Stimulated activated naive CD8-positive, alpha-beta T cell treated with anti-CD3 and anti-CD28 coated beads, Interleukin-15, amount 100 ng/mL, for 72 hours (primary cell): ENCODE measurements around the gene ITGA2.

Experiments used
- ATAC-seq: fragments of 150-1000 bp; cut with Tn5 transposase; 2 replicates; pipeline ENCODE4 v1.10.0; 2021; ENCODE audit warnings: mild to moderate bottlenecking, moderate library complexity
- DNase-seq, 2 donors: peaks; one replicate each; pipeline ENCODE4 v3.0.0; 2021 to 2022
- H3K27ac Mint-ChIP-seq, 2 donors: one replicate each; pipeline ENCODE4 v1.8.0; 2022; ENCODE audit warnings: mild to moderate bottlenecking in 2 of 2, mixed read lengths in 2 of 2, moderate library complexity in 2 of 2
- H3K27me3 Mint-ChIP-seq: one replicate; pipeline ENCODE4 v1.8.0; 2022; ENCODE audit warnings: mixed read lengths
- H3K4me1 Mint-ChIP-seq: one replicate; pipeline ENCODE4 v1.8.0; 2022; ENCODE audit warnings: mild to moderate bottlenecking, mixed read lengths
- H3K4me3 Mint-ChIP-seq, 2 donors: one replicate each; pipeline ENCODE4 v1.8.0; 2022; ENCODE audit warnings: mild to moderate bottlenecking in 2 of 2, mixed read lengths in 2 of 2, moderate library complexity in 1 of 2
- H3K9me3 Mint-ChIP-seq, 2 donors: one replicate each; pipeline ENCODE4 v1.8.0; 2022; ENCODE audit warnings: mixed read lengths in 2 of 2

ITGA2 gene

GRCh38 chr5:53048248-53048647, 59.1 kb downstream of the ITGA2 start:
- DNase-seq (no peak), ATAC-seq (peak; percentile 26)
- Mint-ChIP-seq H3K4me1 (peaks cover 32% of the 10 kb centered on the region), H3K4me3 (no peak overlapping the region), H3K9me3 (no peaks in the 10 kb centered on the region), H3K27me3 (peaks cover 30% of the 10 kb centered on the region), H3K27ac (no peak overlapping the region)

GRCh38 chr5:53052499-53052898, 63.3 kb downstream of the ITGA2 start:
- Mint-ChIP-seq H3K27me3 (peaks cover 24% of the 10 kb centered on the region), H3K9me3 (no peaks in the 10 kb centered on the region), H3K27ac (no peak overlapping the region), H3K4me1 (peaks cover 8% of the 10 kb centered on the region), H3K4me3 (no peak overlapping the region)
- DNase-seq, result no peak
- ATAC-seq, result no peak

GRCh38 chr5:53053364-53053763, 64.2 kb downstream of the ITGA2 start:
- no peak overlapping the region for H3K4me3 Mint-ChIP-seq
- H3K27me3 Mint-ChIP-seq, result peaks cover 25% of the 10 kb centered on the region
- no peaks in the 10 kb centered on the region for H3K9me3 Mint-ChIP-seq
- ATAC-seq, result no peak
- no peak overlapping the region for H3K27ac Mint-ChIP-seq
- H3K4me1 Mint-ChIP-seq, result peaks cover under 1% of the 10 kb centered on the region
- no peak for DNase-seq

GRCh38 chr5:53055365-53055764, 66.2 kb downstream of the ITGA2 start:
- Mint-ChIP-seq H3K4me3 (no peak overlapping the region), H3K27me3 (peaks cover 34% of the 10 kb centered on the region), H3K27ac (no peak overlapping the region), H3K9me3 (no peaks in the 10 kb centered on the region), H3K4me1 (no peaks in the 10 kb centered on the region)
- DNase-seq (no peak), ATAC-seq (no peak)

GRCh38 chr5:53059281-53059680, 70.1 kb downstream of the ITGA2 start:
- Mint-ChIP-seq H3K4me3 (no peak overlapping the region), H3K4me1 (no peaks in the 10 kb centered on the region), H3K9me3 (no peaks in the 10 kb centered on the region), H3K27ac (no peak overlapping the region), H3K27me3 (peaks cover 46% of the 10 kb centered on the region)
- DNase-seq (no peak), ATAC-seq (no peak)

GRCh38 chr5:53063176-53063575, 74.0 kb downstream of the ITGA2 start:
- Mint-ChIP-seq H3K4me3 (no peak overlapping the region), H3K27ac (no peak overlapping the region), H3K9me3 (no peaks in the 10 kb centered on the region), H3K27me3 (peaks cover 35% of the 10 kb centered on the region), H3K4me1 (no peaks in the 10 kb centered on the region)
- DNase-seq, result no peak
- no peak for ATAC-seq

- H3K9me3 Mint-ChIP-seq, result no peaks in the 10 kb centered on the region
- H3K4me3 Mint-ChIP-seq, result no peak overlapping the region
- peaks cover 29% of the 10 kb centered on the region for H3K27me3 Mint-ChIP-seq
- H3K4me1 Mint-ChIP-seq, result peaks cover under 1% of the 10 kb centered on the region
- H3K27ac Mint-ChIP-seq, result no peak overlapping the region
- no peak for DNase-seq
- no peak for ATAC-seq
Observed at GRCh38 chr5:53063791-53064190, 74.6 kb downstream of the ITGA2 start.

- no peak for ATAC-seq
- peaks cover 15% of the 10 kb centered on the region for H3K4me1 Mint-ChIP-seq
- H3K4me3 Mint-ChIP-seq, result no peak overlapping the region
- H3K27ac Mint-ChIP-seq, result no peak overlapping the region
- H3K9me3 Mint-ChIP-seq, result no peaks in the 10 kb centered on the region
- no peak for DNase-seq
- H3K27me3 Mint-ChIP-seq, result peaks cover 8% of the 10 kb centered on the region
Observed at GRCh38 chr5:53066088-53066487, 76.9 kb downstream of the ITGA2 start.

- H3K27ac Mint-ChIP-seq, result no peak overlapping the region
- no peaks in the 10 kb centered on the region for H3K9me3 Mint-ChIP-seq
- DNase-seq (no peak), ATAC-seq (no peak)
- H3K4me1 Mint-ChIP-seq, result peaks cover 15% of the 10 kb centered on the region
- H3K27me3 Mint-ChIP-seq, result peaks cover 3% of the 10 kb centered on the region
- H3K4me3 Mint-ChIP-seq, result no peak overlapping the region
Observed at GRCh38 chr5:53067641-53068040, 78.5 kb downstream of the ITGA2 start.

GRCh38 chr5:53068291-53068836, 79.2 kb downstream of the ITGA2 start:
- Mint-ChIP-seq H3K4me1 (peaks cover 15% of the 10 kb centered on the region), H3K27me3 (peaks cover 7% of the 10 kb centered on the region), H3K9me3 (no peaks in the 10 kb centered on the region), H3K27ac (no peak overlapping the region), H3K4me3 (no peak overlapping the region)
- no peak for ATAC-seq
- DNase-seq, result no peak

GRCh38 chr5:53069626-53070025, 80.5 kb downstream of the ITGA2 start:
- H3K27ac Mint-ChIP-seq, result peak overlapping the region; percentile 15 to 34
- peak overlapping the region in 1 of 2 donors; percentile 26 for H3K4me3 Mint-ChIP-seq
- ATAC-seq, result peak; percentile 100
- DNase-seq, result peak; percentile 70 to 83
- peaks cover 11% of the 10 kb centered on the region for H3K27me3 Mint-ChIP-seq
- H3K9me3 Mint-ChIP-seq, result no peaks in the 10 kb centered on the region
- peaks cover 15% of the 10 kb centered on the region for H3K4me1 Mint-ChIP-seq

GRCh38 chr5:53071298-53071697, 82.1 kb downstream of the ITGA2 start:
- peaks cover 15% of the 10 kb centered on the region for H3K4me1 Mint-ChIP-seq
- peaks cover 25% of the 10 kb centered on the region for H3K27me3 Mint-ChIP-seq
- H3K4me3 Mint-ChIP-seq, result no peak overlapping the region
- no peak overlapping the region for H3K27ac Mint-ChIP-seq
- ATAC-seq (no peak), DNase-seq (no peak)
- H3K9me3 Mint-ChIP-seq, result no peaks in the 10 kb centered on the region

- ATAC-seq, result no peak
- H3K4me1 Mint-ChIP-seq, result peaks cover 15% of the 10 kb centered on the region
- H3K4me3 Mint-ChIP-seq, result no peak overlapping the region
- no peak overlapping the region for H3K27ac Mint-ChIP-seq
- no peaks in the 10 kb centered on the region for H3K9me3 Mint-ChIP-seq
- H3K27me3 Mint-ChIP-seq, result peaks cover 27% of the 10 kb centered on the region
- no peak for DNase-seq
Observed at GRCh38 chr5:53071738-53072137, 82.6 kb downstream of the ITGA2 start.

- no peak for ATAC-seq
- DNase-seq, result no peak
- H3K27ac Mint-ChIP-seq, result no peak overlapping the region
- H3K27me3 Mint-ChIP-seq, result peaks cover 33% of the 10 kb centered on the region
- H3K9me3 Mint-ChIP-seq, result no peaks in the 10 kb centered on the region
- no peak overlapping the region for H3K4me3 Mint-ChIP-seq
- H3K4me1 Mint-ChIP-seq, result peaks cover 15% of the 10 kb centered on the region
Observed at GRCh38 chr5:53073348-53073747, 84.2 kb downstream of the ITGA2 start.

- H3K4me1 Mint-ChIP-seq, result no peaks in the 10 kb centered on the region
- no peak overlapping the region for H3K4me3 Mint-ChIP-seq
- H3K27me3 Mint-ChIP-seq, result peaks cover 33% of the 10 kb centered on the region
- no peak for DNase-seq
- H3K9me3 Mint-ChIP-seq, result no peaks in the 10 kb centered on the region
- no peak overlapping the region for H3K27ac Mint-ChIP-seq
- ATAC-seq, result no peak
Observed at GRCh38 chr5:53076014-53076583, 86.9 kb downstream of the ITGA2 start.

GRCh38 chr5:53080271-53080670, 91.1 kb downstream of the ITGA2 start:
- no peak for DNase-seq
- peak; percentile 92 for ATAC-seq
- Mint-ChIP-seq H3K9me3 (no peaks in the 10 kb centered on the region), H3K27ac (no peak overlapping the region), H3K27me3 (peaks cover 28% of the 10 kb centered on the region), H3K4me1 (peaks cover 20% of the 10 kb centered on the region), H3K4me3 (no peak overlapping the region)

GRCh38 chr5:53083927-53084326, 94.8 kb downstream of the ITGA2 start:
- H3K27ac Mint-ChIP-seq, result no peak overlapping the region
- ATAC-seq (no peak), DNase-seq (no peak)
- H3K4me3 Mint-ChIP-seq, result no peak overlapping the region
- no peaks in the 10 kb centered on the region for H3K9me3 Mint-ChIP-seq
- H3K4me1 Mint-ChIP-seq, result peaks cover 33% of the 10 kb centered on the region
- peaks cover 9% of the 10 kb centered on the region for H3K27me3 Mint-ChIP-seq
